Hematopoietic multipotent progenitor cell treated with erythropoietin and hydrocortisone succinate and interleukin-3 and kit ligand, for 4 days (in vitro differentiated cells): ENCODE results near the gene CFAP161.

Experiments used
- DNase-seq: peaks from one replicate; pipeline ENCODE4 v3.0.0-alpha.2; 2015

CFAP161 gene

GRCh38 chr15:81133782-81134461, at the start of gene CFAP161:
Gene CFAP161, plus strand, starts transcription at chr15:81134270. Its CDS starts 60 bp downstream, at chr15:81134330.
- DNase-seq: peak; percentile 89

- DNase-seq: peak; percentile 47
Measured at GRCh38 chr15:81084716-81085115, 49.4 kb upstream of the CFAP161 start.

- DNase-seq: peak; percentile 90
Measured at GRCh38 chr15:81085213-81085612, 48.9 kb upstream of the CFAP161 start.

- no peak for DNase-seq
Measured at GRCh38 chr15:81085898-81086297, 48.2 kb upstream of the CFAP161 start.

GRCh38 chr15:81087066-81087465, 47.0 kb upstream of the CFAP161 start:
- no peak for DNase-seq

GRCh38 chr15:81087694-81088093, 46.4 kb upstream of the CFAP161 start:
- no peak for DNase-seq

- no peak for DNase-seq
Measured at GRCh38 chr15:81088470-81089013, 45.5 kb upstream of the CFAP161 start.

GRCh38 chr15:81091889-81092558, 42.0 kb upstream of the CFAP161 start:
- no peak for DNase-seq

- DNase-seq: peak; percentile 53
Measured at GRCh38 chr15:81092559-81092902, 41.5 kb upstream of the CFAP161 start.

GRCh38 chr15:81093961-81094360, 40.1 kb upstream of the CFAP161 start:
- no peak for DNase-seq

- peak; percentile 85 for DNase-seq
Measured at GRCh38 chr15:81095690-81096365, 38.2 kb upstream of the CFAP161 start.

GRCh38 chr15:81096398-81096797, 37.7 kb upstream of the CFAP161 start:
- no peak for DNase-seq

- DNase-seq: no peak
Measured at GRCh38 chr15:81097116-81097889, 36.8 kb upstream of the CFAP161 start.

- DNase-seq: no peak
Measured at GRCh38 chr15:81097890-81098280, 36.2 kb upstream of the CFAP161 start.

GRCh38 chr15:81098349-81098748, 35.7 kb upstream of the CFAP161 start:
- DNase-seq: no peak

GRCh38 chr15:81098861-81099651, 35.0 kb upstream of the CFAP161 start:
- peak; percentile 96 for DNase-seq

GRCh38 chr15:81101894-81102815, 31.9 kb upstream of the CFAP161 start:
- no peak for DNase-seq

GRCh38 chr15:81103857-81104256, 30.2 kb upstream of the CFAP161 start:
- no peak for DNase-seq

GRCh38 chr15:81105545-81105944, 28.5 kb upstream of the CFAP161 start:
- DNase-seq: no peak

GRCh38 chr15:81106560-81106959, 27.5 kb upstream of the CFAP161 start:
- DNase-seq: peak; percentile 81

- DNase-seq: peak; percentile 65
Measured at GRCh38 chr15:81107889-81108288, 26.2 kb upstream of the CFAP161 start.
